Chondrocyte (in vitro differentiated cells): ENCODE data around the gene COA1. TPM values are rescaled to one million over a fixed set of nuclear protein-coding genes. Genes with fewer than 3 reads are reported as not detected.

Experiments
- DNase-seq: peaks from one replicate; pipeline ENCODE4 v3.0.0; 2021; ENCODE audit warnings: mixed read lengths, low spot score
- H3K27ac Mint-ChIP-seq: one replicate; pipeline ENCODE4 v1.8.0; 2021; ENCODE audit warnings: mild to moderate bottlenecking, moderate library complexity, mixed read lengths; ENCODE audit not compliant: unreplicated experiment
- H3K27me3 Mint-ChIP-seq: 2 replicates; pipeline ENCODE4 v1.8.0; 2021; ENCODE audit warnings: low read depth, mixed read lengths
- H3K36me3 Mint-ChIP-seq: 2 replicates; pipeline ENCODE4 v1.8.0; 2021; ENCODE audit warnings: low read depth, mixed read lengths
- H3K4me1 Mint-ChIP-seq: 2 replicates; pipeline ENCODE4 v1.8.0; 2021; ENCODE audit warnings: low read depth, mild to moderate bottlenecking, mixed read lengths
- H3K4me3 Mint-ChIP-seq: one replicate; pipeline ENCODE4 v1.8.0; 2021; ENCODE audit warnings: mild to moderate bottlenecking, moderate library complexity, mixed read lengths; ENCODE audit not compliant: unreplicated experiment
- H3K9me3 Mint-ChIP-seq: 2 replicates; pipeline ENCODE4 v1.8.0; 2021; ENCODE audit warnings: low read depth, mixed read lengths
- total RNA-seq: library from RNA; stranded (reverse); gene quantifications from 3 replicates; pipeline ENCODE4 v1.2.1, GENCODE V29; 2021
- TF ChIP-seq, protein P1 (sequence below): fragments of 200-600 bp; sonication (generic); IDR thresholded peaks from 2 replicates; pipeline ENCODE4 v1.5.0; 2021; ENCODE audit warnings: antibody characterized with exemption, mild to moderate bottlenecking, moderate library complexity

COA1 gene
- total RNA-seq, 1 donor from 2014 or later = 33.5 TPM

DNA sequence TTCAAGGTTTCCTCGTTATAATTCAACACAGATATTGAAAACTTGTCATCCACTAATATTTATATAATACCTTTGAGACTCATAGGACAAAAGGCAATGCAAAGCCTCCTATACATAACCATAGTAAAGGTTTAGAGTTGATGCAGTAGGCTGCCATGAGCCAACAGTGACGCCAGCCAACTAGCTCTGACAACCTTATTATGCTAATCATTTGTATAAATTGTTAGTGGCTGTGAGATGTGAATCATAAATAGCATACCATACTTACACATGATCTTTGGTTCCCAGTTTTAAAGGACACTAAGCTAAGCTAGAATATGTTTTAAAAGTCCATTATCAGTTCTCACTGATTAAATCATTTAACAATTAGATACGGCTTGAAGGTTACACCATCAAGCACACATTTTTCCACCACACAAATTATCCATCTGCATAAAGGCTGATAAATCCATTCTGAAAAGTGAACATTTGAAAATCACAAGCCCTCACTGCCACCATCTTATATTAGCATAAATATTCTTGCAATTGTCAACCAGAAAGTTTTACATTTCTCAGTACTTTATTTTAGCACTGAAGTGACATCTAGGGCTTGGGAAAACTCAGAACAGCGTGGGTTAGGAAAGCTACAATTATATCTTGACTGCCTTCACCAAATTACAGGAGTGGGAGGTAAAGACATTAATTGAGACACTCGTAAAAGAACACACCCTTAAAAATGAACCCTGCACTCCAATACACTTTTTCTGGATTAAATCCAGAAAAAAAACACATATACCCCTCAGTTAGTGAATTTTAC lies 30.7 kb downstream of the COA1 start:
- Mint-ChIP-seq H3K9me3 (no peaks in the 10 kb centered on the region), H3K4me1 (peaks cover 17% of the 10 kb centered on the region), H3K36me3 (peaks cover 1% of the 10 kb centered on the region), H3K4me3 (no peak overlapping the region), H3K27me3 (no peaks in the 10 kb centered on the region), H3K27ac (no peak overlapping the region)
- no peak for DNase-seq
- TF ChIP-seq, protein P1, sequence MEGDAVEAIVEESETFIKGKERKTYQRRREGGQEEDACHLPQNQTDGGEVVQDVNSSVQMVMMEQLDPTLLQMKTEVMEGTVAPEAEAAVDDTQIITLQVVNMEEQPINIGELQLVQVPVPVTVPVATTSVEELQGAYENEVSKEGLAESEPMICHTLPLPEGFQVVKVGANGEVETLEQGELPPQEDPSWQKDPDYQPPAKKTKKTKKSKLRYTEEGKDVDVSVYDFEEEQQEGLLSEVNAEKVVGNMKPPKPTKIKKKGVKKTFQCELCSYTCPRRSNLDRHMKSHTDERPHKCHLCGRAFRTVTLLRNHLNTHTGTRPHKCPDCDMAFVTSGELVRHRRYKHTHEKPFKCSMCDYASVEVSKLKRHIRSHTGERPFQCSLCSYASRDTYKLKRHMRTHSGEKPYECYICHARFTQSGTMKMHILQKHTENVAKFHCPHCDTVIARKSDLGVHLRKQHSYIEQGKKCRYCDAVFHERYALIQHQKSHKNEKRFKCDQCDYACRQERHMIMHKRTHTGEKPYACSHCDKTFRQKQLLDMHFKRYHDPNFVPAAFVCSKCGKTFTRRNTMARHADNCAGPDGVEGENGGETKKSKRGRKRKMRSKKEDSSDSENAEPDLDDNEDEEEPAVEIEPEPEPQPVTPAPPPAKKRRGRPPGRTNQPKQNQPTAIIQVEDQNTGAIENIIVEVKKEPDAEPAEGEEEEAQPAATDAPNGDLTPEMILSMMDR = no peak

DNA sequence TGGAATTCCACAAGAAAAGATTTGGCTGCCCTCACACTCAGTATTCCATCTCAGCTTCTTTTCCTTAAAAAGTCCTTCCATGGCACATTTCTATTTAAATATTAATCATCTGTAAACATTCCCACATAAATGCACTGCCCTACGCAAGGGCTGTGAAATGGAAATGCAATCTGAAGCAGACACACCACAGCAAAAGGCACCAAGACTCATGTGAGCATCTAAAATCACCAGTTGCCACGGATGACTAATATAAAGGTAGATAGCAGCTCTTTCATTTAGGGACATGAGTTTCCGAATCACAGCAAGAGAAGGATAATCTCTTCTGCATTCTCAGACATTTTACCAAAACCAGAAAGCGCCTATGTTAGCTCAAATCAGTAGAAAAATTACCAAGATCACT lies 31.6 kb downstream of the COA1 start:
- Mint-ChIP-seq H3K27me3 (no peaks in the 10 kb centered on the region), H3K4me1 (peaks cover 17% of the 10 kb centered on the region), H3K4me3 (no peak overlapping the region), H3K36me3 (peaks cover 1% of the 10 kb centered on the region), H3K27ac (no peak overlapping the region), H3K9me3 (no peaks in the 10 kb centered on the region)
- TF ChIP-seq, protein P1 = no peak
- DNase-seq = no peak

DNA sequence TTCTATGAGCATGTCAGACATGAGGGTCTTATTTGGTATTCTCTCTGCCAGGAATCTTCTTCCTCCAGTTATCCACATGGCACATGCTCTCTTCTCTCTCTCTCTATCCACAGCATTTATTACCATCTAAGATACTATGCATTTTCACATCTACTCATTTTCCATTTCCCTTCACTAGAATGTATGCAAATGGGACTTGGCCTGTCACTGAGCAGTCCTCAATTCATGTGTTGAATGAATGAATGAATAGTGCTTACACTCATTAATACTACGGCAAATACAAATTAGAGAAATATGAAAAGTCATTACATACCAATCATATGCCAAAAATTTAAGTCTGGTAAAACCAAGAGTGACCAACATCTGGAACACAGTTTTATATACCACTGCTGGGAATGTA lies 34.0 kb downstream of the COA1 start:
- Mint-ChIP-seq H3K9me3 (no peaks in the 10 kb centered on the region), H3K4me3 (no peak overlapping the region), H3K36me3 (no peaks in the 10 kb centered on the region), H3K27ac (no peak overlapping the region), H3K27me3 (no peaks in the 10 kb centered on the region), H3K4me1 (peaks cover 14% of the 10 kb centered on the region)
- TF ChIP-seq, protein P1 = no peak
- DNase-seq = no peak

DNA sequence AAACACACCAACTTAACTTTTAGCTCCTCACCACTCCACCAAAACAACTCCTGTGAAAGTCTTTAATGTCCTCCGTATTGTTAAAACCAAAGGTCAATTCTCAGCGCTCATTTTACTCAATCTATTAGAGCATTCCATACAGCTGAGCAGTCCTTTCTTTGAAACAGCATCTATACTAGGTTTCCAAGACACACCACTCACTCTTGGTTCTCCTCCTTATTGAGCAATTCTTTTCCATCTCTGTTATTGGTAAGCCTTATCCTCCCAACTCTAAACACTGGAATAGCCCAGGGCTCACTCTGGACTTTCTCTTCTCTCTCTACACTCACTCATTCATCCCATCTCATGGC lies 34.9 kb downstream of the COA1 start:
- Mint-ChIP-seq H3K4me3 (no peak overlapping the region), H3K27me3 (no peaks in the 10 kb centered on the region), H3K4me1 (peaks cover 13% of the 10 kb centered on the region), H3K9me3 (no peaks in the 10 kb centered on the region), H3K36me3 (no peaks in the 10 kb centered on the region), H3K27ac (no peak overlapping the region)
- TF ChIP-seq, protein P1 = no peak
- no peak for DNase-seq

DNA sequence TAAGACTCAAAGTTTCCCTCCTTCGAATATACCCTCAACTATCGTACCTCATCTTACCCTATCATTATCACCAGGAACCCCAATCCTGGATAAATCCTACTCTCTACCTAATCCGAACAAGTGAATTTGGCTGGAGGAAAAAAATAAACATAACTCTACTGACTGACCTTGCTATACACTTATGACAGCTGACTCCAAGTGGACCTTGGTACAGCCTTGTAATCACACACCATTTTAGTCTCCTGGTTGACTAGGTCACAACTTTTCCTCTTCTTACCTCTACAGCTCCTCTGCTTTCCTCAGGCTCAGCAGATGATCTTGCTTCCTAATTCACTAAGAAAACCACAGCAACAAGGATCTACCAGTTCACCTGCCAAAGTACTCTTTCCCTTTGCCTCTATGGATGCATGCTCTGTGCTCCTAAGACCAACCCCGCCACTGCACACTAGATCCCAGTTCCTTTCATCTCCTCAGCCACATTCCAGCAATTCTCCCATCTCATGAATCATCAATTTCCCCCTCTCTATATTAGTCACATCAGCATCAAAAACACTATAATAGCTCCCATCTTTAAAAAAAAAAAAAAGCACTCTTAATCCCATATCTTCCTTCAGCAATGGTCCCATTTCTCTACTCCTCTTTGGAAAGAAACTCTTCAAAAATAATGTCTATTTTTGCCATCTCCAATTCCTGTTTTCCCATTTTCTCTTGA lies 35.5 kb downstream of the COA1 start:
- Mint-ChIP-seq H3K27me3 (no peaks in the 10 kb centered on the region), H3K36me3 (no peaks in the 10 kb centered on the region), H3K27ac (no peak overlapping the region), H3K4me1 (peaks cover 16% of the 10 kb centered on the region), H3K9me3 (no peaks in the 10 kb centered on the region), H3K4me3 (no peak overlapping the region)
- no peak for DNase-seq
- TF ChIP-seq, protein P1 = no peak
